HG03432 (cell line): Measurements from ENCODE around the gene CARS1.
A peak's percentile ranks its signal among the peaks of the same experiment; 100 is the strongest.

Experiments
- ATAC-seq: cut with Tn5 transposase; IDR thresholded peaks from one replicate; pipeline ENCODE4 v1.9.1; 2021; ENCODE audit warnings: mild to moderate bottlenecking, moderate library complexity; ENCODE audit not compliant: unreplicated experiment

The CARS1 gene

GRCh38 chr11:3041699-3042441, 15.4 kb downstream of the CARS1 start:
- no peak for ATAC-seq

DNA sequence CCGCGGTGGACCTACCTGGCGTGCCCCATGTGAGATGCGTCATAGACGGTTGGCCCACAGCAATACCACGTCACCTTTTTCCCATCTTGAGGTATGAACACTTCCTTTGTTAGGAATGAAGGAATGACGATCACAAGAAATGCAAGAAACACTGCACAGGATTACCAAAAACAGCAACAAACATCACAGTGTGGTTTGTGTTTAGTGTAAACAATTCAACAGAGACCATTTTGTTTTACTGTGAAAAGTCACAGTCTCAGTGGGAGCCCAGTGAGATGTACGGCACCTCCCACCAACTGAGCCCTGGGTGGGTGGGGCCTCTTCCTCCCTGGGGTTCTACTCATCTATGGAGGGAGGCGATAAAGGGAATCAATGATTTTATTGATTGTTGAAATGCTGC, 16.3 kb downstream of the CARS1 start:
- no peak for ATAC-seq

GRCh38 chr11:3037945-3038271, 19.3 kb downstream of the CARS1 start:
- no peak for ATAC-seq

DNA sequence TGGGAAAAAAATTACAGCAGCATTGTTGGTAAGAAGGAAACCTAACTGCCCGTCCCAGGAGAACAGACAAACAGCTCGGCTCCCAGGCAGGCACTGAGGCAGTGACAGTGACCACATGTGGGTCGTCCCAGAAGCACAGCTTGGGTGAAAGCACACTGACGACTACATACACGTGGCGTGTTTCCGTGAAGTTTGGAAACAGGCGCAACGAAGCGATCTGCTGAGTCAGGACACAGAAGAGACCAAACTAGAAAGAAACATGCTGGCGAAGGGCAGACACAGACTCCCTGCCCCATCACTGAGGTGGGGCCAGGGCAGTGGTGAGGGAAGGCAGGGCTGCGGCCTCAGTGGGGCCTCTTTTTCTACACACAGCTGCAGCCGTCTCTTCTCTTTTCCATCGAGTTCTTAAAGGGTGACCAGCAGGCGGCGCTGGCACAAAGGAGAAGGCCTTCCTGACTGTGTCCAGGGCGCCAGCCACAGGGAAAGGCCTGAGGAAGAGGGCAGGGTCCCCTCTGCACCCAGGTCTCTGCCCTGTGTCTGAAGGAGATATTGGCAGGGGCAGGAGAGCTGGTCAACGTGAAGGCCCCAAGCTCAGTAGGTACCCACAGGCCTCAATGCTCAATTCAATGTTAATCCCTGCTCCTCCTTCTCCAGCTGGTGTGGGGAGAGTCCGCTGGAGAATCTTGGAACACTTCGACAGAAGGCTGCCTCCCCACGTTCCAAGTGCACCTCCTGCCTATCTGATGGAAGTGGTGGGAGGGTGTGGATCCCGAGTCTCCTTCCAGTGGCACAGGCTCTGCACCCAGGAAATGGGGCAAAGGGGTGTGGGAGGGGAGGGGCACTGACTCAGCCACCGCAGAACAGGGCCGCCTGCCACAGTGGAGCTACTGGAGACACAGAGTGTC, 19.9 kb downstream of the CARS1 start:
- ATAC-seq, result no peak

GRCh38 chr11:3036419-3036818, 20.8 kb downstream of the CARS1 start:
- no peak for ATAC-seq

- no peak for ATAC-seq
Observed at GRCh38 chr11:3035333-3035732, 21.9 kb downstream of the CARS1 start.

DNA sequence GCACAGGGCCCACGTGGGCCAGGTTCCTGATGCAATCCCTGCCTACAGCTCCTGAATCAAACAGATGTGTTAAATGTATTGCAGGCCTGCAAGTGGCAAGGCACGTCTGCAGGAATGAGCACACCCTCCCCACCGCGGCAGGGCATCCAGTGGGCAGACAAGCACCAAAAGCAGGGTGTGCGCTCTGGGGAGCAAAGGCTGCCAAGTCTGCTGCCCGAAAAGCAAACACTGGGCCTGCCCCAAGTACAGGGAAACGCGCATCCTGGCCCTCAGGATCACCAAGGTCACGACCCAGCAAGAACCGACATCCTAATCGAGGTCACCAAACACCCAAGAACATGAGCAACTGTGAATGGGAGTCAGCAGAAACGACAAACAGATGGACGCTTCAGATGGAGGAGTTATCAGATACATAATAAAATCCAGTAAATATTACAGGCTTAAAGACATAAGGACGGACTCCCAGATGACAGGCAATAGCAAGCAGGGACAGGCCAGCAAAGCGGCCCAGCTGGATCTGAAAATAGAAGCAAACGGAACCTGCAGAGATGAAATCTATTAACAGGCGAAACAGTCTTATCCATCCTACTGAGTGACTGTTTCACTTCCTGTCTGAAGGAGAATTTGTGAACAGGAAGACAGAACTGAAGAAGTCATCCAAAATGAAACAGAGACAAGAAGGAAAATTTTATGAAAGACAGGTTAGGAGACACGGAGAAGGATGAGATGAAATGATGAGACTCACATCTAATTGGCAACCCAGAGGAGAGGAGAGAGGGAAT, 26.7 kb downstream of the CARS1 start:
- ATAC-seq, result no peak

DNA sequence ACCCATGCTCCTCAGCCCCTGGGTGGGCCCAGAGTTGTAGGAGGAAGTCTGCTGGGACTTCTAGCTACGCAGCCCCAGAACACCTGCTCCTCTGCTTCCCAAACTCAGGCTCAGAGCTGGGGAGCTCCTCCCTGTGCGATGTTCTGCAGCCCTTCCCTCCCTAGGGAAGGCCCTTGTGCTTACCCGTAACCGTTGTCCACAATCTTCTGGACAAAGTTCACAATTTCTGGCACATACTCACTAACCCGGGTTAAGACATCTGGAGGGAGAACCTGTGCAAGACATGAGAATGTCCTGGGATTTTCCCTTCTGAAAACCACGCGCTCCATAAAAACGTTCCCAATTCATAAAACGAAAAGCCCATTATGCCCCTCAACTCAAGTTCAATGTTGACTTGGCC, 28.4 kb downstream of the CARS1 start:
- ATAC-seq, result no peak

DNA sequence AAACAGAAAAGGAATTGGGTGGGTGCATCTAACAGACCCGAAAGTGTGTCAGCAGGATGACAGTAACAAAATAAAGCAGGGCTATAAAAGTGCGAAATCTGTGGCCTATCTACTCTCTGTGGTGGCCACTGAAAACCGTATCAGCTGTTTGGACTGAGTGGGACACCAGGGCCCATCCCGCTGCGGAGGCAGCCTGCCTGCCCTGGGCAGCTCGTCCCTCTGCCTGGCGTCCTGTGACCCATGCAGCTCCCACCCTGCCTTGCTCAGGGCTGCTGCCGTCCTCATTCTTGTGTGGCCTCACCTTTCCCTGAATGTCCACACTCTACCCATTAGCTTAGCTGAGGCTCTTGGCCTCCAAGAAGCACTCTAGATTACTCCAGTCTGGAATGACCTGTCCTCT, 30.4 kb downstream of the CARS1 start:
- ATAC-seq, result no peak

- ATAC-seq, result no peak
Observed at GRCh38 chr11:3022982-3023381, 34.2 kb downstream of the CARS1 start.

- peak; percentile 64 for ATAC-seq
Observed at GRCh38 chr11:3022300-3022967, 34.8 kb downstream of the CARS1 start.

GRCh38 chr11:3021125-3021524, 36.1 kb downstream of the CARS1 start:
- ATAC-seq, result no peak

DNA sequence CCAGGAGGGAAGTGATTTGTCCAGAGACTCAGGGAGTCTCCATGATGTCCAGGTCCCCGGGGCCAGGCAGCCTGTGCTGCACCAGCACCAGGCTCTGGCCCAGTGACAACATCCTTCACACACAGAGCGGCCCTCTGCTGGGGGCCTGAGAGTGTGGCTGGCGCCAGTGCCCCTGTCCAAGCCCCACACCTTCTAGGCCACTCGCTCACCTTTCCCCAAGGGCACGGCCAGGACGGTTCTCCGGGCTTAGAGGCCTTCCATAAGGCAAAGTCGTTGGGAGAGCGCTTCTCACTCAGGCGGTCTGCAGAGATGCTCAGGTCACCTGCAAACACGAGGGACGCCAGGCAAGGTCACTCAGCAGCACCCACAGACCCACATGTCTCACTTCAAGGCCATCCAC, 37.2 kb downstream of the CARS1 start:
- ATAC-seq, result no peak

DNA sequence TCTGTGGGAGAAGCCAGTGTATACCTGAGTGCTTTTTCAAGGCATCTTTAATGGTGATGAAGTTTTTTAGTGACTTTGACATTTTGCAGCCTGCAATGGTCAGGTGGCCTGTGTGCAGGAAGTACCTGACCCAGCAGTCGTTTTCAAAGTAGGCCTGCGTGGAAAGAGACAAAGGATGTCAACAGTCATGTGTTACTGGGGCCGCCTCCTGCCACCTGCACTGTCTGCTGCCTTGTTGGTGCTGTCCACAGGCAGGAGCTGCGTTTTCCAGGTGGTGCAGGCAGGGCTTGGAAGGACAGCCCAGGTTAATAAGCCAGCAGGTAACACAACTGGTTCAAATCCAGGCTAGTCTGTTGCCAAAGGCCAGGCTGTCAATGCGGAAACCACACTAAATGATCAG, 38.6 kb downstream of the CARS1 start:
- no peak for ATAC-seq

DNA sequence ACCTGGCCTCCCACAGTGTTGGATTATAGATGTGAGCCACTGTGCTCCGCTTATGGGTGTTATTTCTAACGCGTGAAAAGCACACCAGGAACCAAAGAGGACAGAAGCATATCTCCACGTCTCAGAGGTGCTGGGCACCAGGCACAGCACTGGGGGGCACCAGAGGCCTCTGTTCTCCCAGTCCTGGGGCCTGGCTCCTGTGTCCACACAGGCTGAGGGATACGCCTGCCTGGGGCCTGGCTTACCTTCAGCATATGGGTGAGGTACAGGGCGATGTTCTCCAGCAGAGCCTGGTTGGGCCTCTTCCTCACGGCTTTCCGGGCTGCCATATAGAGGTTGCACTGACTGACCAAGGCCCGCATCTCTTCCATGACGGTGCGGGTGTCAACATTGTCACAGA, 40.4 kb downstream of the CARS1 start:
- ATAC-seq, result no peak

DNA sequence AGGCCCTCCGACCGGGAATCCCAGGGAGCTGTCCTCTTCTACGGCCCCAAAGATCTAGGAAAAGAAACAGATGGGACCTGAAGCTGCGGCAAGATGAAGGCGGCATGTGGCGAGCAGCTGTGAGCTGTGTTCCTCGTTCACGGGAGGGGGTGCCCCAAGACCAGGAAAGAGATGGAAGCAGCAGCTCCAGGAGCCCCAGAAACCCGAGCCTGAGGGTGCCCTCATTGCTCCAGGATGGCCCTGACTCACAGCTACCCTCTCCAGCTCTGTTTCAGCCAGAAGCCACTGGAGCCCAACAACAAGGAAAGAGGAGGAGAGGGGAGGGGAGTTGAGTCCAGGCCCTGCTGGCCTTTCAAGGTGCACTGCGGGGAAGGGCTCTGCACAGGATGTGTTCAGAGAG, 41.4 kb downstream of the CARS1 start:
- ATAC-seq, result no peak

- ATAC-seq, result no peak
Observed at GRCh38 chr11:3014943-3015342, 42.3 kb downstream of the CARS1 start.

DNA sequence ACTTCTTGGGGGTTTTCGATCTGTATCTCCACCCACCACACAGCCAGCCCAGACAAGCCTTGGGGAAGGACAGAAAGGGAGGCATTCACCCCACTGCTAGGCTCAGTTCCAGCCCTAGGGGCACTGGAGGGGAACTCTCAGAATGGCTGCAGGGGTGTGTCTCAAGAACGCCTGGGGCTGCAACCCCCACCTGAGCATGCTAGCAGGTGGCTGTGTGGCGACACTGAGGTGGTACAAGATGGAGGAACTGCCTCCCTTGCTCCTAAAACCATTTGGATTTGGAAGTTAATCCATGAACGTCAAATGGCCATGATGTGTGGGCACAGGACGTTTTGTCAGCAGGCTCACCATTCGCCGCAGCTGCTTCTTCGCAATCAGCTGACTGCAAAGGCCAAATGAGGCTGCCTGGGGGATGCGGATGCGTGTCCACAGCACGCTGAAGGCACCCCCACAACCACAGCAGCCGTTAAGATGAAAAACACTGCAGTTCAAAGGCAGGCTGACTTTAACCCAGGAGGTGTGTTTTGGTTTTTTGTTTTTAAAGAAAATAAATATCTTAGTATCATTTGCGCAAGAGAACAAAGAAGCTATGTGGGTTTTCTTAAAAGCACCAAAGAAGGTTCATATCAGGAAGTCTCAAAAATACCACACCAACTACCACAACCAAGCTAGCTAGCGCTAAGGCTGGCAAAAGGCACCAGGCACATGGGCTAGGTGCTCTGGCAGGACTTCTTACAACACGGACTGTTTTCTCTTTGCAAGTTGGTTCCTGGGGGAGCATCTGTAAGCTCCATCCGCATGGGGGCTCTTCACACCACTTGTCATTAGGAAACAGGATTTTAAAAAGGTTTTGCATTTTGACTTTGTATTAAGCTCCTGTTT, 42.9 kb downstream of the CARS1 start:
- ATAC-seq, result peak; percentile 43

DNA sequence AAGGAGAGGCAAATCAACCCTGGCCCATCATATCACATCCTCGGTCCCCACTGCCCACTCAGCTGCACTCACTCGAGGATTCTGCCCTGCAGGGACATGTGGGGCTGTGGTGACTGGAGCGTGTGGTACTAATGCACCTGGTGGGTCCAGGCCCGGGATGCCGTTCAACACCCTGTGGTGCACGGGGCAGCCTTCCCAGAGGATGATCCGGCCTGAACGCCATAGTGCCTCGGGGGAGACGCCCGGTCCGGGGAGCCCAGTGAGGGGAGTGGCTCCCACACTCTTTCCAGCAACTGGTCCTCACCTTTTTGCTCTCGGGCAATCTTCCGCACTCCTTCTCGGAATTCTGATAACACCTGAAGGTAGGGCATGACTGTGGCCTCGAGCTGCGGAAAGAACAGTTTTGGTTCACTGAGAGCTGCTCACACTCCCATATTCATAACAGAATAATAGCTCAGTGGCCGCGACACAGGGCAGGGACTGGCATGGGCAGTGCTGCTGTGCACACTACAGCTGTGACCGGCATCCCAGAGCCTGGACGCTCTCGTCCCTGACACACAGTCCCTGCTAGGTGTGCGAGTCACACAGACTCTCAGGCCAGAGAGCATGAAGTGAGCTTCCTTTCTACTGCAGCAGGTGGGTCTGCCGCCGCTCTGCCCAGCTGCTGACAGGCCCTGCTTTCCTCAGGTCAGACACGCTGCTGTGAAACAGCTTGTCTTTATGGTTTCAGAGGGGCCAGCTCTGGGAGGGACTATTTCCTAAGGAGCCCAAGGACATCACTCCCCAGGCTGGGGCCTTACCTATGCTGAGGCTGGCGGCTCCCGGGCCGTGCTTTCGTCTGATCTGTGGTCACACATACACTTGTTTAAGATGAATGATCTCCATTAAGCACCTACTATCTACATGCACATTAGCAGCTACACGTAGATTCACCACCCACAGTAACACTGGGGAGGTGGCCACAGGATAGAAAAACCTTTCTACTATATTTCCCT, 45.0 kb downstream of the CARS1 start:
- ATAC-seq, result no peak
